HG03558 (cell line): ENCODE measurements around the gene DHRS12.
A peak's percentile ranks its signal among the peaks of the same experiment; 100 is the strongest.

ENCODE experiments used
- ATAC-seq: cut with Tn5 transposase; IDR thresholded peaks from one replicate; pipeline ENCODE4 v1.9.1; 2021; ENCODE audit warnings: moderate number of reproducible peaks; ENCODE audit not compliant: unreplicated experiment; ENCODE audit errors: extremely low read depth

Gene DHRS12

GRCh38 chr13:51765142-51765515 is 38.8 kb downstream of the DHRS12 start:
- ATAC-seq, result no peak

- ATAC-seq, result peak; percentile 76
These were observed 39.5 kb downstream of the DHRS12 start for GRCh38 chr13:51764184-51765141.

GRCh38 chr13:51763486-51763885 is 40.5 kb downstream of the DHRS12 start:
- ATAC-seq, result no peak

DNA sequence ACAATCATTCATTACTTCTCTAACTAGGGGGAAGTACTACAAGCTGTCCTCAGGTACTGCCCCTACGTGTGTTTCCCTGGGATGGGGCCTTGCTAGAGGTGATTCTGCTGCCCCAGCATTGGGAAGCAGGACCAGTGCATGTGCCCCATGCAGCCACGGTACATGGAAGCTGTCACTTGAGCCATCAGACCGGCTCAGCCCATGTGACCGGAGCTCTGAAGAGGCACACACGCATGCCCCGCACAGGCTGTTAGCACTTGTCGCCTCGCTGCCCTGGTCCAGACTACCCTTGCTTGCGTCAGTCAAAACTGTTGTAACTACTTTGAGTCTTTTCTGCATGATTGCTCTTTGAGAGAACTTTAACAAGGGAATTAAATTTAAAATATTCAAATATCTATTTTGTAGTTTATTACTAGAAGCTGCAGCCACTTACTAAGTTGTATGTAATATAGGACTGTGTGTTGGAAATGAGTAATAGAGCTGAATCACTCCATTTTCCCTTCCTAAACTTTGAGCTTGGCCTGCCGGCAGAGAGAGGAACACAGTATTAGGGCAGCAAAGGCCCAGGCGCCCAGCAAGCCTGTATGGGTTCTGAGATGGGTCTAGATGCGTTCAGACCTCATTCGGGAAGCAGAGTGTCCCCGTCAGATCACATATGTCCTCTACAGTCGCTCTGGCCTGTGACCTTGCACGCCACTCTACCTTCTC is 42.2 kb downstream of the DHRS12 start:
- ATAC-seq, result no peak

DNA sequence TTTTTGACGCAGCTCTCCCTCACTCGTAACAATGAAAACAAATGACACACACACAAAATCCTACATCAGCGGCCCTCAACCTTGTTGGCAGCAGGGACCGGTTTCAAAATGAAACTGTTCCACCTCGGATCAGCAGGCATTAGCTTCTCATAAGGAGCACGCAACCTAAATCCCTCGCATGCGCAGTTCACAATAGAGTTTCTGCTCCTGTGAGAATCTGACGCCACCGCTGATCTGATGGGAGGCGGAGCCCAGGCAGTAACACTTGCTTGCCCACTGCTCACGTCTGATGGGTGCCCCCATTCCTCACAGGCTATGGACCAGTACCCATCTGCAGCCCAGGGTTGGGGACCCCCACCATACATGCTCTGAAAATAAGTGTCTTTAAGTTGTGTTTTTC is 43.4 kb downstream of the DHRS12 start:
- no peak for ATAC-seq

GRCh38 chr13:51759240-51759639 is 44.7 kb downstream of the DHRS12 start:
- no peak for ATAC-seq

- no peak for ATAC-seq
These were observed 45.3 kb downstream of the DHRS12 start for GRCh38 chr13:51758691-51759090.

GRCh38 chr13:51756651-51757050 is 47.3 kb downstream of the DHRS12 start:
- no peak for ATAC-seq

GRCh38 chr13:51747438-51748434 is 56.2 kb downstream of the DHRS12 start:
- ATAC-seq, result no peak

DNA sequence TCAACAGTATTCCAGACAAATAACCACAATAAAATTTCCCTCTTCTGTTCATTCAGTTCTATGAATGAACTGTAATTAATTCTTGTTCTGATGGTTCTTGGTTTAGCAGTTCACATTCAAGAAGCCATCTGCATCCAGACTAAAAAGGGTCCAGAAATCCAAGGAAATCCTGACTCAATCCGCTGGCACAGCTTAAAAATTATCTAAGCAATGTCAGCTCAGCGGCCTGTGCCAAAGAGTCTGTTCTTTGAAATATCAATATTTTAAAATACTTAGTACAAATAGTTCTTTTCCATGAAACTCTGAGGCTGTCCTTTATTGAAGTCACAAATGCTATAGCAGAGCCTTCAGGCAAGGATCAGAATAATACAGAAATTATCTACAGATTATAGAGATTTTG is 57.2 kb downstream of the DHRS12 start:
- ATAC-seq, result no peak

DNA sequence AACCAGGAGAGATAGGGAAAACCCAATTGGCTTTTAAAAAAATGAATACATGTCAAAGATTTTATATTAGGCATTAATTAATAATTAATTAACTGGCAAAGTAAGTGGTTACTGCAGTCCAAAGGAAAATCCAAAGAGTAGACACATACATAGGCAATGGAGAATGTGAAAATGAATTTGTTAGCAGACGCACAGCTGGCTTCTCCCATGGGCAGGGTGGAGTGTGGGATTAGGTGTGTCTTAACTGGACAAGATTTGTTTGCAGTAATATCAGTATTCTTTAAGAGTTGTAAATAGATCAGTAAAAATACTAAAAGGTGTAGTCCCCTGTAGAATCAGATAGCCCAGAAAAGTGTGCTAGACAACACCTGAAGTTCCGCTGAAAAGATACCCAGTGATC is 58.7 kb downstream of the DHRS12 start:
- no peak for ATAC-seq

DNA sequence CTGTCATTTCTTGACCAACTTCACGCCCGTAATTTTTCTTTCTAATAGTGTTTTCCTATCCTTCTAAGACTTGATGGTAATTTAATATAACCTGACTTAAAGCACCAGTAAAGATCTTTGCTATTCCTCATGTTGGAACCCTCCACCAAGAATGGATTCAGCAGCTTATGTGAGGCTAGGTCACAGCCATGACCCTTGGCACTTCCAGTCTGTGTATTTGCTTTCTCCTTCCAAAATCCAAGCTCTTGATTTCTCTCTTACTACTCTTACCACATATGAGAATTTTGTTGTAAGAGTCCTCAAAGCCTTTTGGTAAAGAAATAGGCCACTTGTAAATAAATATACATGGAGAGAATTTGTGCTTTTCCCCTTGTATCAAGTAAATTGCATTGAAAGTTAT is 61.4 kb downstream of the DHRS12 start:
- no peak for ATAC-seq

DNA sequence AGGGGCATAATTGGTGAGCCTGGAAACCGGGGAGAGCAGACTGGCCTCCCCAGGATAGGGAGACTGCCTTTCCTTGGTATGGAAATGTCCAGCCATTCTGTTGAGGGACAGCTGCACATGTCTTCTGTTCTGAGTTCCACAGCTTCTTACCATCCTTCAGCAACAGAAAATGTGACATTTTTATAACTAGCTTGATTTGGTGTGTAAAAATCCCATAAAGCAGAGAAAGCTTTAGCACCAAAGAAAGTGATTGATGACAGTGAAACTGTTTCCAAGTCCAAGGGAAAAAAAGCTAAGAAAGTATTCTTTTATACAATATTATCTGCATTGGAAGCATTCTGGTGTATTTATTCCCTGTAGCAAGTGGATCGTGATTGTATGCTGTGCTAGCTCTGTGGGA is 61.9 kb downstream of the DHRS12 start:
- ATAC-seq, result no peak

- no peak for ATAC-seq
These were observed 63.3 kb downstream of the DHRS12 start for GRCh38 chr13:51740698-51741097.

- no peak for ATAC-seq
These were observed 64.8 kb downstream of the DHRS12 start for GRCh38 chr13:51739027-51739764.

DNA sequence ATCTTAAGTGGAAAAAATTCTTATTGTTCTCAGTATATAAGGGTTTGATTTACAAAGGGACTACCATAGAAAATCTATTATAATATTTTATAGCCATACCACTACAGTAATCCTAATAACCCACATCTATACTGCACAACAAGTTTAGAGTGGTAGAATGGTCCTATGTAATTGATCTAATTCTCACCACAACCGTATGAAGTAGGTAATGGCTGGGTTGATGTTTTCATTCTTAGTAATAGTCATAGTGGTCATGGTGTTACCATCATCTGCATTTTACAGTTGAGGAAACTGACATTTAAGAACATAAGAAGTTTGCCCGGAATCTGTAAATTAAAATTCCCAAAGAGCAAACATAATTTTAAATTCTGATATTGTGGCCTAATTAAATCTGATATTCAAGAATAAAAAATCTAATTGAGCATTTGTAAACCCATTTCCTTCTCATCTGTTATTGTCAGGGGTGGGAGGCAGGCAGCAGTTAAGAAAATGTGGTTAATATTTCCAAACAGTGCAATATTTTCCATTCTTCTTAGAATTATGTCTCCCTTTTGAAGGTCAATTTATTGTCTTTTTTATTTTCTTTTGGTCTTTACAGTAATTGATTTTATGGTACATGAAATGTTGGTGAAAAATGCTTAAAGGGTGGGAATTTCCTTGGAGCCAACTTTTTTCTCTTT is 65.6 kb downstream of the DHRS12 start:
- ATAC-seq, result no peak

GRCh38 chr13:51737609-51738008 is 66.4 kb downstream of the DHRS12 start:
- ATAC-seq, result no peak

DNA sequence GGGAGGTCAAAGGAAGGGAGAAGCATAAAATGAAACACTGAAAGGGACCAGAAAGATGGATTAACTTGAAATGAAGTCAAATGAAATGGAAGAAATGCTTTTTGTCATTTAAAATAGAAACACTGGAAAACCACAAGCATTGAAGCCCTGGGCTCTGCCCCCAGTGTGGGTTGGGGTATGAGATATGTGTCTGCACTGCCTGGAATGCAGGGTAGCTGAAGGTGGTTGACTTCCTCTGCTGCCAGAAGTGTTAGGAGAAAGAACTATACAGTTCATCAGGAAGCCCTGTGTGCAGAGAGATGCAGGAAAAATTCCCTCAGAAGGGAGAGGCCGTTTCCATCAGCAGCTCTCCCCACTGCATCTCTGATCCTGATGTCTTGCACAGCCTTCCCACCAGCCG is 69.2 kb downstream of the DHRS12 start:
- ATAC-seq, result no peak
